NCI-H1105 treated with DMSO at 0.1 percent for 48 hours (cell line): ENCODE results near the gene TBC1D12.
A peak's percentile ranks its signal among the peaks of the same experiment; 100 is the strongest.
"Not testable (repeated sequence)": the region's sequence is repeated elsewhere in the genome, so short reads cannot be mapped to it uniquely, and the experiment has no call there.

Experiments
- DNase-seq: peaks from one replicate; lab custom pipeline; 2025; lab: John Stamatoyannopoulos, UW

TBC1D12 gene

GRCh38 chr10:94402204-94402842, at the start of gene TBC1D12:
TSS of gene TBC1D12 (plus strand) at chr10:94402541. CDS start at chr10:94402614, 73 bp downstream.
- DNase-seq, result peak; percentile 90

- DNase-seq, result no peak
Observed at GRCh38 chr10:94353336-94353735, 49.0 kb upstream of the TBC1D12 start.

DNA sequence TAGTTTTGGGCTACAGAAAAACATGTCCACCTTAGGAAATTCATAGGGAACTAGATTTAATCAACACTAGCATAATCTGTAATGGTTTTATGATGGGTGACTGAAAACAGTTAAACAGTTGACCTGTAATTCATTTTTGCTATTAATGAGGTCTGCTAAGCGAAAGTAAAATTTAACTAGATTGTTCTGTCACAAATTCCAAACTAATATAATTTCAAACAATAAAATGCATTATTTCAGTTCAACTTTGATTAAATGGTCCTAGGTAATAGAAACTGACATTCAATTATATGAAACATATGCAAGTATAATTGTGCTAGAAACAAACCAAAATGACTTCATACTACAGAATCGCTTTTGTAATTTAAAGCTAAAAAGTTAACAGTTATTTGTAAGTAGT, 46.5 kb upstream of the TBC1D12 start:
- DNase-seq, result no peak

- no peak for DNase-seq
Observed at GRCh38 chr10:94357193-94357592, 45.1 kb upstream of the TBC1D12 start.

DNA sequence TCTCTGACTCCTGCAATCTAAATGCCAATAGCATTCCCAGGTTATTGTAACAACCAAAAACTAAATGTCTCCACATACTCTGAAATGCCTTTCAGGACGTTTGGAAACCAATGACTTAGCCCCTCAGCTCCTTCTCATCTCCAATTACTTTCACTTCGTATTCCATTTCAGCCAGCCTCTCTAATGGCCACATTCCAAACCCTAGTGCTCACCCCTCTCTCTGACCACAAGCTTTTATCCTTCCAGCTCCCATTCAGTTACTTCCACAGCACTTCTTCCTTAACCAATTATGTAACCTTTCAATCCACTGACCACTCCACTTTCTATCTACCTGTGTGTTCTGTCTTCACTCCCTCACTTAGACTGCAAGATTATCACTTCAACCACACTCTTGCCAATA, 43.9 kb upstream of the TBC1D12 start:
- no peak for DNase-seq

DNA sequence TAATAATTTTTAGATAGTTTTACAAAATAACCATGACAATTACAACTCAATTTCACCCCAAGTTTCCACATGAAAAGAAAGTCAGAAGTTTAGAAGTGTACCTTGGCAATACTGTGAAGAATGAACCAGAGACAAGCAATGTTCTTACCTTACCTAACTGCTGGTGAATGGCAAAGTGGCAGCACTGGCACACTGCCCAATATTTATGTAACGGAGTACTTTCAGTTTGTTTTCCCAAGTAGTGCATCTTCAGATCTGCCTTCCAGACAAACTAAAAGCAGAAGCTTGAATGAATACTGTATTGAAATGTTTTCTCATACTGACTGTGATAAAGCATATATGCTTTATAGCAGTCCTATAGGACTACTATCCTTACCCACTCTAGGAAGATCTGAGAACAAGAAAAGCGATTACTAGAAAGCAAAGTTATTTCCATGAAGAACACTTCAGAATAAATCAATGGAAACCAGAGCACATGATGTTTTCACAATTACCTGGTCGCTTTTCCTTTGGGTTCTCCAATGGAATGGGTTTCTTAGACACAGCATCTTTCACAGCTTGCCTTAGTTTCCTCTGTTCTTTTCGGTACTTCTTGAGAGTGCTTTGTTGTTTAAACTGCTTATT, 41.1 kb upstream of the TBC1D12 start:
- DNase-seq, result no peak

- DNase-seq, result peak; percentile 69
Observed at GRCh38 chr10:94362360-94363250, 39.7 kb upstream of the TBC1D12 start, which contains the start of gene NOC3L. TSS of gene NOC3L (minus strand) at chr10:94362939. CDS start at chr10:94362838, 101 bp downstream.

- no peak for DNase-seq
Observed at GRCh38 chr10:94363251-94363565, 39.1 kb upstream of the TBC1D12 start.

GRCh38 chr10:94364482-94364881, 37.9 kb upstream of the TBC1D12 start:
- DNase-seq, result no peak

DNA sequence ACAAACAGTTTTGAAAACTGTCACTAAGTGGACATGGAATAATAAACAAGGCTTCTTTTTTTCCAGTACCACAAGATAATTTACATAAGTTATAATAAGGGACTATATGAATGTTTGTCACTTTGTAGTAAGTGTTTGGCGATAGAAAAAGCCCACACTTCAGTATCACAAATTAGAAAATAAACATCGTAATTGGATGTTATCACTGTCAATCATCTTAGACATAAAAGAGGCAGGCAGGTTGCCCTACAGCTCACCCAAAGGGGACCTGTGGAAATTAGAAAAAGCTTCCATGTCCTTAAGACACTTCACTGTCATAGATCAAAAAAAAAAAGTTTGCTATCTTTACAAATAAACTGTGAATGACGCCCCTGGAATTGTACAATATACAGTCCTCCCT, 36.0 kb upstream of the TBC1D12 start:
- no peak for DNase-seq

DNA sequence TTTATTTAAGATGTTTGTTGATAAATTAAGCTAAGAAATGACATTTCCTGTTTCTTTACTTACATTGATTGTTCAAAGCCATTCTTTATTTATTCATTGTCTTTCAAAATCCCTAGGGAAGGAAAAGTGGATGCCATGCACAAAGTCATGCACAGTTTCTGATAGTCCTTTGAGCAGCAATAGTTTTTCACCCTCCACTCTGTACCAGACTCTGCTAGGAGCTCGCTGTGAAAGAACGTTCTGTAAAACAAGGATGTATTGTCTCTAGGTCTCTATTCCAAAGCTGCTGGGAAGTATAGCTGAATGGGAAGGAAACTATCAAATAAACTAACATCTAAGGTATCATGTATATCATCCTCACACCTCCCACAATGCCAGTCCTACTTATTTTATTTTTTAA, 31.8 kb upstream of the TBC1D12 start:
- no peak for DNase-seq

GRCh38 chr10:94375374-94375773, 27.0 kb upstream of the TBC1D12 start:
- no peak for DNase-seq

DNA sequence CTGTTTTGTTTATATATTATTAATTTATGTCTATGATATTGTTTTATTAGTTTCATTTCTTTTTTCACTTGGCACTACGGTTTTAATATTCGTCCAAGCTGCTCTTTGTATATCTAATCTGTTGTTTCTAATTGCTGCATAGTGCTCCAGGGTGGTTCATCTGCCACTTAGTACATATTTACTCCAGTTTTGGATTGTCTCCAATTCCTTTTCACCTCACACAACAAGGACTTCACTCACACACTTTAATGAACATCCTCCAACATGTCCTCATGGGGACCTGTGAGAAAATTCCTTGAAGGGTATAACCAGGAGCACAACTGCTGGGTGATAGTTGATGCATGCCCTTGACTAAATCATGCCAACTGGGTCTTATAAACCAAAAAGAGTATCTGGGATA, 25.5 kb upstream of the TBC1D12 start:
- no peak for DNase-seq

DNA sequence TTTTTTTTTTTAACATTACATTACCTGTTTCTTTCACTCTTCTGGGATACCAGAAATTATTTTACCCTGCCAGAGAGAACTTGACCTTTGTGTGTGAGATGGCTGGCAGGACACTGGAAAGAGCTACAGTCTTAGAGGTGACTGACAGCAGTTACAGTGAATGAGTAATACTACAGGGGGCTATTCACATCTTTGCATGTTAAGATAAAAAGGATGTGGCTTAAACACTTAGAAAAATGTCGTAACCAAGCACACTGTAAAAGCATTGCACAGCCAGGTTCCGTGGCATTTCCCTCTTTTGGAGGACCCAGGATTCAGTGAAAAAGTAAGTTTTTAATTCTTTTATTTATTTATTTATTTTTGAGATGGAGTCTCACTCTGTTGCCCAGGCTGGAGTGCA, 18.8 kb upstream of the TBC1D12 start:
- no peak for DNase-seq

GRCh38 chr10:94385733-94386132, 16.6 kb upstream of the TBC1D12 start:
- DNase-seq, result not testable (repeated sequence)

- not testable (repeated sequence) for DNase-seq
Observed at GRCh38 chr10:94392117-94392516, 10.2 kb upstream of the TBC1D12 start.

DNA sequence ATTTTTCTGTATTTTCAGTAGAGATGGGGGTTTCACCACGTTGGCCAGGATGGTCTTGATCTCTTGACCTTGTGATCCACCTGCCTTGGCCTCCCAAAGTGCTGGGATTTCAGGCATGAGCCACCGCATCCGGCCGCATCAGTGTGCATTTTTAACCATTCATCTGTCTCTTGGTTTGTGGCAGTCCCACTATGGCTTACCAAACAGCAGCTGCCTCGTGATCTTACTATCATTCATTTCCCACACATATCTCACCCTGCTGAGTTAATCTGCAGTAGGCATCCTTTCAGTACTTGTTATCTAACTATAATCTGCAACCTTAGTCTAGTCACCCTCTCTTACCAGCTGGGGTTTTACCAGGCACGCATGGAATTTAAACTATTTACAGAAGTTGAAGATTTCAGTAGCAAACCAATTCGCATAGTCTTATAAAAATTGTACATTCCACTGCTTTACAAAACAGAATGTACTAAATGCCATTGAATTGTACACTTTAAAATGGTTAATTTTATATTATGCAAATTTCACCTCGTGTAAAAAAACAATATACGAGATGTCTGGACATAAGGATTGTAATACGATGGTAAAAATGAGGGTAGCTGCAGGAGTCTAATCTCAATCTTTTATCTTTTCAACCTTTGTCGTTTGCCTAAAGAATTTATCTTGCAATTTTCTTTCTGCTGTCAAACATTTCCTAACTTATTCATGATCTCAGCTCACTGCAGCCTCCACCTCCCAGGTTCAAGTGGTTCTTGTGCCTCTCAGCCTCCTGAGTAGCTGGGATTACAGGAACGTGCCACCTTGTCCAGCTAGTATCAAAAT, 4.6 kb upstream of the TBC1D12 start:
- no peak for DNase-seq

GRCh38 chr10:94398762-94399161, 3.6 kb upstream of the TBC1D12 start:
- DNase-seq, result no peak

- peak; percentile 33 for DNase-seq
Observed at GRCh38 chr10:94402843-94403379, 570 bp downstream of the TBC1D12 start.

DNA sequence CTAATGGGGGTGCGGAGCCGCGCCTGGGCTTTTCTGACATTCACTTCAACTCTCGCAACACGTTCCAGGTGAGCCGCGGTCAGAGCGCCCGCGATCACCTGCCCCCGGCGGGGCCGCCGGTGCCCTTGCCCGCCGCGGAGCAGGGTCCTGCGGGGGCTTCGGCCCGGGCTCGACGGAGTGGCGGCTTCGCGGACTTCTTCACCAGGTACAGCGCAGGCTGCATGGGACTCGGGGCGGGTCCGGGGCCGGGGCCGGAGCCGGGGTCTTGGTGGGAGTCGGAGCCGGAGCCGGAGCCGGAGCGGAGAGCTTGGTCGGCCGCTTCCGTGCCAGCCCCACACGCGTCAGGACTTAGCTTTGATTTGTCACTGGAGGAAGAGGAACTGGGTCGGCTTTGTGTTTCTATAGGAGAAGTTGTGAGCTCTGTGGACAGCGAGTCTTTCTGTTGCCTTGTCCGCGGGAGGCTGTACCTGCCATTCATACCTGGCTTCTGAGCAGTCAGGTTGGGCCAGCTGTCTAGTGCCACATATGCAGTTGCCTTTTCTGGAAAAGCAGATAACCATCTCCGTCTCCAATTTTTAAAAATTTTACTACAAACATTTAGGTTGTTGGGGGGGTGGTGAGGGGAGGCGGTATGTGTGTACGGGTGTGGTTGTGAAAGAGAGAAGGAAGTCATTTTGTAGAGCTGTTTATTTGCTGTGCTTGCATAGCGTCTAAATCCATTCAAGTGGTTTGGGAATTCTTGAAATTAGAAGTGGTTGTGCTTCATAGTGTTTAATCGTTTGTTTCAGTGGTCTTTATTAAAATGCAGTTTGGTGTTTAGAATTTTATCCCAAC, 1.3 kb downstream of the TBC1D12 start:
- peak; percentile 38 for DNase-seq

GRCh38 chr10:94405406-94405805, 3.1 kb downstream of the TBC1D12 start:
- no peak for DNase-seq
